SH-SY5Y (cell line): ENCODE measurements around the gene HSPA12B.

ENCODE experiments used
- GATA2 ChIP-seq: IDR thresholded peaks from 2 replicates; pipeline ENCODE4 v1.6.1; 2011; ENCODE audit warnings: mild to moderate bottlenecking, low read depth, low read length
- GATA3 ChIP-seq: IDR thresholded peaks from 2 replicates; pipeline ENCODE4 v1.6.1; 2011; ENCODE audit warnings: low read depth, mild to moderate bottlenecking, low read length, moderate library complexity

GRCh38 chr20:3686421-3686820, 46.1 kb upstream of the HSPA12B start:
- no peak for TF ChIP-seq GATA2
- TF ChIP-seq GATA3, result no peak
